Lower lobe of right lung (tissue), 2 donors: Measurements from ENCODE around the gene GAGE12D. TPM values are rescaled to one million over a fixed set of nuclear protein-coding genes. Genes with fewer than 3 reads are reported as not detected.
A peak's percentile ranks its signal among the peaks of the same experiment; 100 is the strongest.
"Not testable (repeated sequence)": the region's sequence is repeated elsewhere in the genome, so short reads cannot be mapped to it uniquely, and the experiment has no call there.

Experiments
- ATAC-seq, 2 donors: fragments of 200-7000 bp; cut with Tn5 transposase; one replicate each; pipeline ENCODE4 v1.9.1; 2020 to 2022; ENCODE audit warnings: mild to moderate bottlenecking in 2 of 2, moderate library complexity in 2 of 2
- DNase-seq: peaks from one replicate; pipeline ENCODE4 v3.0.0-alpha.2; 2020
- H3K27ac ChIP-seq: fragments of 200-600 bp; one replicate; pipeline ENCODE4 v1.8.0; 2022
- H3K27me3 ChIP-seq: fragments of 200-600 bp; one replicate; pipeline ENCODE4 v1.8.0; 2022; ENCODE audit warnings: low read depth
- H3K36me3 ChIP-seq: fragments of 200-600 bp; one replicate; pipeline ENCODE4 v1.8.0; 2022; ENCODE audit warnings: mild to moderate bottlenecking
- H3K4me1 ChIP-seq: fragments of 200-600 bp; one replicate; pipeline ENCODE4 v1.8.0; 2022
- H3K4me3 ChIP-seq: fragments of 200-600 bp; one replicate; pipeline ENCODE4 v1.8.0; 2022; ENCODE audit warnings: mild to moderate bottlenecking
- H3K9me3 ChIP-seq: fragments of 200-600 bp; one replicate; pipeline ENCODE4 v1.8.0; 2022
- intact Hi-C: fragments of 100-400 bp; cut with DNase I; formaldehyde crosslinking; loops from one replicate; pipeline ENCODE4 v1.11.0; 2022
- long read RNA-seq: library from polyadenylated mRNA; unstranded; transcript quantifications from one replicate; pipeline ENCODE4 v2.0.0, GENCODE V29; 2021
- total RNA-seq: library from RNA; stranded (reverse); fragmentation: NEBNext Ultra II Directional; extraction: Animal tissue kit (Norgen Biotek cat#: 25700); gene quantifications from one replicate; pipeline ENCODE4 v1.2.1, GENCODE V29; 2021
- donor health status: DM: no; HTN: yes; CAD: no; lungs with severe emphysema.

GAGE12D gene, protein sequence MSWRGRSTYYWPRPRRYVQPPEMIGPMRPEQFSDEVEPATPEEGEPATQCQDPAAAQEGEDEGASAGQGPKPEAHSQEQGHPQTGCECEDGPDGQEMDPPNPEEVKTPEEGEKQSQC
- not detected for total RNA-seq
- long read RNA-seq = 0 reads

- H3K27ac ChIP-seq, H3K27me3 ChIP-seq, H3K9me3 ChIP-seq, intact Hi-C loops, H3K4me1 ChIP-seq, DNase-seq, H3K4me3 ChIP-seq, H3K36me3 ChIP-seq, ATAC-seq: not testable (repeated sequence)
These were observed at the start of gene GAGE12D for GRCh38 chrX:49541433-49541832. Gene GAGE12D, plus strand, starts transcription at chrX:49541733. Its CDS starts 1,155 bp downstream, at chrX:49542888.

GRCh38 chrX:49531877-49532276 is 9.7 kb upstream of the GAGE12D start, which contains the start of gene GAGE12C:
Gene GAGE12C, plus strand, starts transcription at chrX:49532177. Its CDS starts 1,155 bp downstream, at chrX:49533332.
- ATAC-seq, H3K27me3 ChIP-seq, H3K4me3 ChIP-seq, H3K27ac ChIP-seq, DNase-seq, H3K36me3 ChIP-seq, H3K9me3 ChIP-seq, H3K4me1 ChIP-seq, intact Hi-C loops: not testable (repeated sequence)

DNA sequence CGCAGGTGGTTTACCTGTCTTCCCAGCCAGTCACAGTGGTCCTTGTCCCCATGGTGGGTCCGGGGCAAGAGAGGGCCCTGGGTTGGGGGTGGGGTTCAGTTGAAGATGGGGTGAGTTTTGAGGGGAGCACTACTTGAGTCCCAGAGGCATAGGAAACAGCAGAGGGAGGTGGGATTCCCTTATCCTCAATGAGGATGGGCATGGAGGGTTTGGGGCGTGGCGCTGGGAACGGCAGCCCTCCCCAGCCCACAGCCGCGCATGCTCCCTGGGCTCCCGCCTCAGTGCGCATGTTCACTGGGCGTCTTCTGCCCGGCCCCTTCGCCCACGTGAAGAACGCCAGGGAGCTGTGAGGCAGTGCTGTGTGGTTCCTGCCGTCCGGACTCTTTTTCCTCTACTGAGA is 9.5 kb downstream of the GAGE12D start, which contains the start of gene GAGE12E:
GAGE12E (plus strand) TSS at position 301 of the 400 bp plus-strand sequence. CDS start 1,155 bp downstream, outside the sequence.
- H3K27me3 ChIP-seq, H3K9me3 ChIP-seq, intact Hi-C loops, ATAC-seq, H3K4me3 ChIP-seq, H3K36me3 ChIP-seq, DNase-seq, H3K27ac ChIP-seq, H3K4me1 ChIP-seq: not testable (repeated sequence)

DNA sequence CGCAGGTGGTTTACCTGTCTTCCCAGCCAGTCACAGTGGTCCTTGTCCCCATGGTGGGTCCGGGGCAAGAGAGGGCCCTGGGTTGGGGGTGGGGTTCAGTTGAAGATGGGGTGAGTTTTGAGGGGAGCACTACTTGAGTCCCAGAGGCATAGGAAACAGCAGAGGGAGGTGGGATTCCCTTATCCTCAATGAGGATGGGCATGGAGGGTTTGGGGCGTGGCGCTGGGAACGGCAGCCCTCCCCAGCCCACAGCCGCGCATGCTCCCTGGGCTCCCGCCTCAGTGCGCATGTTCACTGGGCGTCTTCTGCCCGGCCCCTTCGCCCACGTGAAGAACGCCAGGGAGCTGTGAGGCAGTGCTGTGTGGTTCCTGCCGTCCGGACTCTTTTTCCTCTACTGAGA is 19.0 kb downstream of the GAGE12D start, which contains the start of gene GAGE12F:
GAGE12F (plus strand) TSS at position 301 of the 400 bp plus-strand sequence. CDS start 1,155 bp downstream, outside the sequence.
- H3K4me3 ChIP-seq, ATAC-seq, intact Hi-C loops: not testable (repeated sequence)

GRCh38 chrX:49568728-49569127 is 27.2 kb downstream of the GAGE12D start:
- H3K4me3 ChIP-seq, H3K36me3 ChIP-seq, H3K4me1 ChIP-seq, H3K9me3 ChIP-seq, H3K27me3 ChIP-seq, intact Hi-C loops, ATAC-seq, H3K27ac ChIP-seq: not testable (repeated sequence)
- DNase-seq = peak; percentile 35

More for the DNA sequence above, 19.0 kb downstream of the GAGE12D start, which contains the start of gene GAGE12F:
- H3K9me3 ChIP-seq, H3K27me3 ChIP-seq, H3K36me3 ChIP-seq, DNase-seq, H3K4me1 ChIP-seq, H3K27ac ChIP-seq: not testable (repeated sequence)

DNA sequence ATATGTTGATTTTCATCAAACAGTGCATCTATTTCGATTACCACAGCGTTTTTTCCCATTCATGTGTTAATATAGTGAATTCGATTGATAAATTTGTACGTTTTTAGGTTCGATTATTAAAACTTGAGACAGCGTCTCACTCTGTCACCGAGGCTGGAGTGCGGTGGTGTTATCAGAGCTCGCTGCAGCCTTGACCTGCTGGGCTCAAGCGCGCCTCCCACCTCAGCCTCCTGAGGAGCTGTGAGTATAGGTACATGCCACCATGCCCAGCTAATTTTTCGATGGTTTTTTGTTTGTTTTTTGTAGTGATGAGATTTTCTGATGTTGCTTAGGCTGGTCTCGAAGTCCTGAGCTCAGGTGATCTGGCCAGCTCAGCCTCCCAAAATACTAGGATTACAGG is 27.6 kb downstream of the GAGE12D start:
- H3K36me3 ChIP-seq, H3K4me1 ChIP-seq, H3K4me3 ChIP-seq, H3K27ac ChIP-seq, H3K9me3 ChIP-seq, ATAC-seq, intact Hi-C loops, DNase-seq, H3K27me3 ChIP-seq: not testable (repeated sequence)

DNA sequence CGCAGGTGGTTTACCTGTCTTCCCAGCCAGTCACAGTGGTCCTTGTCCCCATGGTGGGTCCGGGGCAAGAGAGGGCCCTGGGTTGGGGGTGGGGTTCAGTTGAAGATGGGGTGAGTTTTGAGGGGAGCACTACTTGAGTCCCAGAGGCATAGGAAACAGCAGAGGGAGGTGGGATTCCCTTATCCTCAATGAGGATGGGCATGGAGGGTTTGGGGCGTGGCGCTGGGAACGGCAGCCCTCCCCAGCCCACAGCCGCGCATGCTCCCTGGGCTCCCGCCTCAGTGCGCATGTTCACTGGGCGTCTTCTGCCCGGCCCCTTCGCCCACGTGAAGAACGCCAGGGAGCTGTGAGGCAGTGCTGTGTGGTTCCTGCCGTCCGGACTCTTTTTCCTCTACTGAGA is 28.6 kb downstream of the GAGE12D start, which contains the start of gene GAGE12G:
GAGE12G (plus strand) TSS at position 301 of the 400 bp plus-strand sequence. CDS start 1,155 bp downstream, outside the sequence.
- H3K36me3 ChIP-seq, H3K27me3 ChIP-seq, DNase-seq, H3K4me3 ChIP-seq, ATAC-seq, H3K9me3 ChIP-seq, intact Hi-C loops, H3K4me1 ChIP-seq, H3K27ac ChIP-seq: not testable (repeated sequence)

DNA sequence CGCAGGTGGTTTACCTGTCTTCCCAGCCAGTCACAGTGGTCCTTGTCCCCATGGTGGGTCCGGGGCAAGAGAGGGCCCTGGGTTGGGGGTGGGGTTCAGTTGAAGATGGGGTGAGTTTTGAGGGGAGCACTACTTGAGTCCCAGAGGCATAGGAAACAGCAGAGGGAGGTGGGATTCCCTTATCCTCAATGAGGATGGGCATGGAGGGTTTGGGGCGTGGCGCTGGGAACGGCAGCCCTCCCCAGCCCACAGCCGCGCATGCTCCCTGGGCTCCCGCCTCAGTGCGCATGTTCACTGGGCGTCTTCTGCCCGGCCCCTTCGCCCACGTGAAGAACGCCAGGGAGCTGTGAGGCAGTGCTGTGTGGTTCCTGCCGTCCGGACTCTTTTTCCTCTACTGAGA is 38.1 kb downstream of the GAGE12D start, which contains the start of gene GAGE12H:
GAGE12H (plus strand) TSS at position 301 of the 400 bp plus-strand sequence. CDS start 1,155 bp downstream, outside the sequence.
- H3K4me3 ChIP-seq, H3K4me1 ChIP-seq, H3K36me3 ChIP-seq, ATAC-seq, H3K27me3 ChIP-seq, intact Hi-C loops, H3K9me3 ChIP-seq, DNase-seq, H3K27ac ChIP-seq: not testable (repeated sequence)

DNA sequence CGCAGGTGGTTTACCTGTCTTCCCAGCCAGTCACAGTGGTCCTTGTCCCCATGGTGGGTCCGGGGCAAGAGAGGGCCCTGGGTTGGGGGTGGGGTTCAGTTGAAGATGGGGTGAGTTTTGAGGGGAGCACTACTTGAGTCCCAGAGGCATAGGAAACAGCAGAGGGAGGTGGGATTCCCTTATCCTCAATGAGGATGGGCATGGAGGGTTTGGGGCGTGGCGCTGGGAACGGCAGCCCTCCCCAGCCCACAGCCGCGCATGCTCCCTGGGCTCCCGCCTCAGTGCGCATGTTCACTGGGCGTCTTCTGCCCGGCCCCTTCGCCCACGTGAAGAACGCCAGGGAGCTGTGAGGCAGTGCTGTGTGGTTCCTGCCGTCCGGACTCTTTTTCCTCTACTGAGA is 47.7 kb downstream of the GAGE12D start, which contains the start of gene GAGE2A:
GAGE2A (plus strand) TSS at position 301 of the 400 bp plus-strand sequence. CDS start 1,155 bp downstream, outside the sequence.
- intact Hi-C loops, ATAC-seq, DNase-seq, H3K4me3 ChIP-seq, H3K27me3 ChIP-seq, H3K27ac ChIP-seq, H3K36me3 ChIP-seq, H3K9me3 ChIP-seq, H3K4me1 ChIP-seq: not testable (repeated sequence)

DNA sequence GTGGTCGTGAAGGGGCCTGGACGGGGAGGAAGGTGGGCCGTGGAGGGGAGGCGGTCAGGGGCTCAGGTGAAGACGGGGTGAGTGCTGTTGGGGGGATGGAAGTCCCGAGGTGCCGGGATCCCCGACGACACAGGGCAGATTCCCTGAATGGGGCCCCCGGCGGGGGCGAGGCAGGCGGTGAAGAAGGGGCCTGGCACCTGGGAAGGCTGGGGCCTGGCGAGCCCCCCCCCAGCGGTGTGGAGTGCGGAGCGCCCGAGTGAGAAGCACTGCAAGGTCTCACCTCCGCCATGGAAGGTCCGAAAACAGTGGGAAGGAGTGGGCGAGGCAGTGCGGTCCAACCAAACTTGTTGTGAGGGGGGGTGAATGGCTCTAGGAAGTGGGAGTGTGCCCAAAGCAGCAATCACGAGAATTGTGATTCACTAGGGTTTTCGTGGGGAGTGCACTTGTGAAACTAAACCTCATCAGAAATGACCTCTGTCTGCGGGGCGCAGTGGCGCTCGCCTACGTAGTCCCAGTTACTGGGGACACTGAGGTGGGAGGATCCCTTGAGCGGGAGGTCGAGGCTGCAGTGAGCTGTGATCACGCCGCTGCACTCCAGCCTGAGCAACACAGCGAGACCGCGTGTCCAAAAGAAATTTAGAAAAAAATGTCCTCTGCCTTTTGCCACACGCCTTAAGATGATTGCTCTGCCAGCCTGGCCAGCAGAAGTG is 48.4 kb downstream of the GAGE12D start:
- DNase-seq = peak; percentile 37
- H3K36me3 ChIP-seq, H3K9me3 ChIP-seq, intact Hi-C loops, H3K4me3 ChIP-seq, H3K27me3 ChIP-seq, ATAC-seq, H3K4me1 ChIP-seq, H3K27ac ChIP-seq: not testable (repeated sequence)

DNA sequence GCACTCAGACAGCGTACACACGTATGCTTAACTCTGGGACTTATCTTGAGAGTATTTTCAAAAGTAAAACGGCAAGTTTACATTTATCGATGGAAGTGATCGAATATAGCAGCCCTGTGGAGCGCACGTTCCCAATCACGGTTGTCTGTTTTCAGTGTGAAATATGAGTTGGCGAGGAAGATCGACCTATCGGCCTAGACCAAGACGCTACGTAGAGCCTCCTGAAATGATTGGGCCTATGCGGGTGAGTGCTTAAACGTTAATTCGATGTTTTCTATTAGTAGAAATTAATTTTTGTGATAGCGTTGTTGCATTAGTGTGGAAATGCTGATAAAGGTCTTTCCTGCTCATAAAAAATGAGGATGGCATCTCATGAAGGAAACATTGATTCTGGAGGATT is 49.0 kb downstream of the GAGE12D start:
- ATAC-seq, intact Hi-C loops: not testable (repeated sequence)

More for the DNA sequence above, 49.0 kb downstream of the GAGE12D start:
- H3K27ac ChIP-seq, H3K4me3 ChIP-seq, H3K36me3 ChIP-seq, H3K9me3 ChIP-seq, H3K4me1 ChIP-seq, DNase-seq, H3K27me3 ChIP-seq: not testable (repeated sequence)
